Heart left ventricle (tissue), 16 donors: ENCODE results near the gene AXIN1. TPM values are rescaled to one million over a fixed set of nuclear protein-coding genes. Genes with fewer than 3 reads are reported as not detected.
A peak's percentile ranks its signal among the peaks of the same experiment; 100 is the strongest.
"Not testable (repeated sequence)": the region's sequence is repeated elsewhere in the genome, so short reads cannot be mapped to it uniquely, and the experiment has no call there.

ENCODE experiments used
- ATAC-seq, 4 donors: fragments of 200-7000 bp; cut with Tn5 transposase; one replicate each; pipeline ENCODE4 v1.9.1; 2020 to 2022; ENCODE audit warnings: moderate library complexity in 4 of 4, mild to moderate bottlenecking in 3 of 4, moderate number of reproducible peaks in 1 of 4
- DNase-seq, 5 donors: peaks; one replicate each; pipeline ENCODE4 v3.0.0-alpha.2; 2020
- H3K27ac ChIP-seq, 12 donors: fragments of 200-600 bp; sonication (generic) in 4 of 12; one replicate each; pipeline versions ENCODE4 v1.5.0 to v1.8.0; 2016 to 2022; ENCODE audit warnings: mild to moderate bottlenecking in 2 of 12
- H3K27me3 ChIP-seq, 9 donors: fragments of 200-600 bp; sonication (generic) in 2 of 9; one replicate each; pipeline versions ENCODE4 v1.5.1 to v1.8.0; 2016 to 2022; ENCODE audit warnings: mild to moderate bottlenecking in 3 of 9
- H3K36me3 ChIP-seq, 9 donors: fragments of 200-600 bp; sonication (generic) in 2 of 9; one replicate each; pipeline versions ENCODE4 v1.5.0 to v1.8.0; 2018 to 2022; ENCODE audit warnings: mild to moderate bottlenecking in 2 of 9
- H3K4me1 ChIP-seq, 12 donors: fragments of 200-600 bp; sonication (generic) in 4 of 12; one replicate each; pipeline versions ENCODE4 v1.5.0 to v1.8.0; 2016 to 2022; ENCODE audit warnings: mild to moderate bottlenecking in 3 of 12
- H3K4me3 ChIP-seq, 12 donors: fragments of 200-600 bp; sonication (generic) in 4 of 12; one replicate each; pipeline versions ENCODE4 v1.5.0 to v1.8.0; 2017 to 2022; ENCODE audit warnings: mild to moderate bottlenecking in 9 of 12, moderate library complexity in 4 of 12
- H3K9me3 ChIP-seq, 12 donors: fragments of 200-600 bp; sonication (generic) in 4 of 12; one replicate each; pipeline versions ENCODE4 v1.5.0 to v1.8.0; 2016 to 2022; ENCODE audit warnings: mild to moderate bottlenecking in 1 of 12
- CTCF ChIP-seq, 12 donors: fragments of 200-600 bp; sonication (generic) in 4 of 12; IDR thresholded peaks; one replicate each; pipeline versions ENCODE4 v1.5.0 to v1.8.0; 2018 to 2022; ENCODE audit warnings: antibody characterized with exemption in 12 of 12, mild to moderate bottlenecking in 5 of 12
- POLR2A ChIP-seq, 2 donors: fragments of 450-650 bp; IDR thresholded peaks; one replicate each; pipeline ENCODE4 v1.6.1; 2017; ENCODE audit warnings: antibody characterized with exemption in 2 of 2, mild to moderate bottlenecking in 2 of 2, moderate library complexity in 2 of 2
- WGBS, 4 donors: extraction: QIAGEN DNeasy Blood & Tissue Kit in 2 of 4; methylation state at CpG; one replicate each; pipeline versions ENCODE4 v1.1.5 to v1.1.7; 2013 to 2018; 5-methylcytosine and 5-hydroxymethylcytosine counted together
- intact Hi-C, 10 donors: fragments of 100-400 bp; cut with DNase I; formaldehyde crosslinking; loops; one replicate each; pipeline versions ENCODE4 v1.11.1 to v1.14.2; 2022
- polyA plus RNA-seq, 2 donors: library from polyadenylated mRNA; stranded (reverse); fragments of 200-250 nt; gene quantifications; one replicate each; pipeline ENCODE4 v1.2.3, GENCODE V29; 2013
- total RNA-seq, 9 donors: library from RNA; depleted of rRNA in 2 of 9; stranded (reverse); fragments of >200 nt in 2 of 9; fragmentation: NEBNext Ultra II Directional in 3 of 9; extraction: Animal tissue kit (Norgen Biotek cat#: 25700) in 3 of 9; gene quantifications; one replicate each; pipeline versions ENCODE4 v1.1.0 to v1.2.4, GENCODE V29; 2016 to 2023
- donor health status: ischemic (EF 13 %, LVEDD 7.1; RV severe dilation, severe dysfunction).
- donor health status: healthy with polysubstance abuse.
- donor health status: DM: no; HTN: yes; CAD: no.
- donor health status: DM: no; HTN: no; CAD: no.
- donor health status: ischemic (EF 25% LVEDD 6.9; RV normal size, moderate dysfunction).
- donor health status: ischemic (EF 25% LVEDD 5.7; RV mildly dilated, moderate dysfunction).
- donor health status: healthy.
- donor health status: DM: yes; HTN: yes; CAD: no.
- donor health status: ischemic (EF 35%, LVEDD 5.7; RV mildly dilated, moderate dysfunction).
- donor health status: nonischemic (EF 11% LVEDD 7.7; RV severe dilation, severe dysfunction).
- donor health status: DM: yes; HTN: yes; CAD: no.
- donor health status: PGD.
- donor health status: ischemic (EF 29% LVEDD 5.4; RV normal size, mild dysfunction).
- donor health status: nonischemic (EF 23%, LVEDD 6.1; RV moderate dilation, normal function).

AXIN1 gene
- total and polyA plus RNA-seq, 11 donors: 6.8 to 32.0 (median 11.6) TPM

GRCh38 chr16:259226-259625, 93.3 kb downstream of the AXIN1 start:
- no peak overlapping the region for H3K27ac ChIP-seq
- no peaks in the 10 kb centered on the region for H3K9me3 ChIP-seq
- H3K27me3 ChIP-seq: no peaks in the 10 kb centered on the region
- WGBS, 4 donors: 79 to 91% (median 87%) methylated on average over 10 of the region's 10 CpGs
- no peaks in the 10 kb centered on the region for H3K4me1 ChIP-seq
- intact Hi-C loops: no loop called here
- DNase-seq: no peak
- H3K36me3 ChIP-seq: peaks cover 0 to 93% (median 78%) of the 10 kb centered on the region in 9 donors
- TF ChIP-seq CTCF (IDR thresholded peaks at IDR 0.05) (no peak), POLR2A (IDR thresholded peaks at IDR 0.05) (no peak)
- no peak for ATAC-seq
- no peak overlapping the region for H3K4me3 ChIP-seq

DNA sequence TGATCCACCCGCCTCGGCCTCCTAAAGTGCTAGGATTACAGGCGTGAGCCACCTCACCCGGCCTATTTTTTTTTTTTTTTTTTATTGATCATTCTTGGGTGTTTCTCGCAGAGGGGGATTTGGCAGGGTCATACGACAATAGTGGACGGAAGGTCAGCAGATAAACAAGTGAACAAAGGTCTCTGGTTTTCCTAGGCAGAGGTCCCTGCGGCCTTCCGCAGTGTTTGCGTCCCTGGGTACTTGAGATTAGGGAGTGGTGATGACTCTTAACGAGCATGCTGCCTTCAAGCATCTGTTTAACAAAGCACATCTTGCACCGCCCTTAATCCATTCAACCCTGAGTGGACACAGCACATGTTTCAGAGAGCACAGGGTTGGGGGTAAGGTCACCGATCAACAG, 94.4 kb downstream of the AXIN1 start:
- Histone ChIP-seq H3K36me3 (peaks cover 0 to 89% (median 72%) of the 10 kb centered on the region in 9 donors), H3K4me1 (peaks cover 0 to 10% (median under 1%) of the 10 kb centered on the region in 12 donors)
- H3K27ac ChIP-seq, intact Hi-C loops, ATAC-seq, DNase-seq, H3K27me3 ChIP-seq, H3K9me3 ChIP-seq, H3K4me3 ChIP-seq: not testable (repeated sequence)
- WGBS, 4 donors: 89 to 94% (median 92%) methylated on average over 10 to 13 of the region's 13 CpGs

DNA sequence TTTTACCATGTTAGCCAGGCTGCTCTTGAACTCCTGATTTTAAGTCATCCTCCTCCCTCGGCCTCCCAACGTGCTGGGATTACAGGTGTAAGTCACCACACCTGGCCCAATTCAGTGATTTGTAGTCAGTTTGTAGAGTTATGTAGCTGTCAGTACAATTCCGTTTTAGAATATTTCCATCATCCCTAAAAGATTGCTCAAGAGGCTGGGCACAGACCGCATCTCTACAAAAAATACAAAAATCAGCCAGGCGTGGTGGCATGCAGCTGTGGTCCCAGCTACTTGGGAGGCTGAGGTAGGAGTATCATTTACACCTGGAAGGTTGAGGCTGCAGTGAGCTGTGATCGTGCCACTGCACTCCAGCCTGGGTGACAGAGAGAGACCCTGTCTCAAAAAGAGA, 97.3 kb downstream of the AXIN1 start:
- Histone ChIP-seq H3K27ac (no peak overlapping the region), H3K27me3 (no peaks in the 10 kb centered on the region), H3K4me1 (peaks cover 0 to 24% (median 4%) of the 10 kb centered on the region in 12 donors), H3K9me3 (no peaks in the 10 kb centered on the region), H3K36me3 (peaks cover 0 to 79% (median 54%) of the 10 kb centered on the region in 9 donors), H3K4me3 (no peak overlapping the region)
- no peak for TF ChIP-seq POLR2A (IDR thresholded peaks at IDR 0.05)
- no peak for TF ChIP-seq CTCF (IDR thresholded peaks at IDR 0.05)
- intact Hi-C loops: no loop called here
- DNase-seq: no peak
- no peak for ATAC-seq
- WGBS, 4 donors: 95 to 96% (median 96%) methylated on average over 6 of the region's 6 CpGs

DNA sequence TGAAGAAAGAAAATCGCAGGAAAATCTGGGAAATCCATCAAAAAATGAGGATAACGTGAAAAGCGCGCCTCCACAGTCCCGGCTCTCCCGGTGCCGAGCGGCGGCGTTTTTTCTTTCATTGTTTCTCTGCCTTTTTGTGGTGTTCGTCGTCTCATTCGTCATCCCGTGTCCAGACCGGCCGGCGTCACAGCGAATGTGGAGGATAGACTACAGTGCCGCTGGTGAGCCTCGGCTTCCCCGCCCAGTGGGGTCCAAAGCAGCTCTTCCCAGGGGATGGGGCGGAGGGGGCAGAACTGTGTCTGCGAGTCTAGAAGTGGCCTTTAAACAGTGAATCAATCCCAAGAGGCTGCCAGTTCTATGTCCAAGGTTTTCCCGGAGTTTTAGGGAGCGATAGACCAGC, 98.1 kb downstream of the AXIN1 start:
- TF ChIP-seq POLR2A (IDR thresholded peaks at IDR 0.05): no peak
- no peak for TF ChIP-seq CTCF (IDR thresholded peaks at IDR 0.05)
- whole genome bisulfite sequencing, 4 donors: 88 to 98% (median 97%) methylated on average over 25 of the region's 25 CpGs
- peaks cover 0 to 24% (median 4%) of the 10 kb centered on the region in 12 donors for H3K4me1 ChIP-seq
- peak overlapping the region in 1 of 12 donors; percentile 5 for H3K4me3 ChIP-seq
- no peak for DNase-seq
- H3K27ac ChIP-seq: no peak overlapping the region
- peaks cover 0 to 79% (median 53%) of the 10 kb centered on the region in 9 donors for H3K36me3 ChIP-seq
- no peak for ATAC-seq
- H3K9me3 ChIP-seq: no peaks in the 10 kb centered on the region
- no peaks in the 10 kb centered on the region for H3K27me3 ChIP-seq
- intact Hi-C loops: no loop called here

GRCh38 chr16:253833-254232, 98.7 kb downstream of the AXIN1 start:
- H3K9me3 ChIP-seq: no peaks in the 10 kb centered on the region
- no peaks in the 10 kb centered on the region for H3K27me3 ChIP-seq
- ATAC-seq (no peak), DNase-seq (no peak)
- H3K4me1 ChIP-seq: peaks cover 0 to 24% (median 4%) of the 10 kb centered on the region in 12 donors
- H3K36me3 ChIP-seq: peaks cover 0 to 80% (median 52%) of the 10 kb centered on the region in 9 donors
- H3K4me3 ChIP-seq: no peak overlapping the region
- no peak overlapping the region for H3K27ac ChIP-seq
- 78 to 95% (median 82%) methylated on average over 6 of the region's 6 CpGs for whole genome bisulfite sequencing, 4 donors
- TF ChIP-seq POLR2A (IDR thresholded peaks at IDR 0.05): no peak
- no peak for TF ChIP-seq CTCF (IDR thresholded peaks at IDR 0.05)
- intact Hi-C loops: no loop called here
